Caco-2 (cell line): Measurements from ENCODE around the gene HK1. TPM values are rescaled to one million over a fixed set of nuclear protein-coding genes. Genes with fewer than 3 reads are reported as not detected.

Experiments used
- BruUV-seq: library from RNA; stranded (reverse); fragments of 400-500 nt; replicated peaks from 2 replicates; lab custom pipeline; 2021; lab: Mats Ljungman, UMichigan
- CTCF ChIA-PET: fragments of 300-600 bp; sonication (Branson Sonifier 250); formaldehyde crosslinking; loops from one replicate; lab custom pipeline; 2022; ENCODE audit warnings: antibody characterized with exemption; lab: Charles Lee
- POLR2A ChIA-PET: fragments of 300-600 bp; sonication (Branson Sonifier 250); formaldehyde crosslinking; loops from one replicate; lab custom pipeline; 2022; ENCODE audit warnings: antibody characterized with exemption; lab: Charles Lee
- DNase-seq, 2 experiments: peaks; one replicate each; pipeline versions ENCODE4 v3.0.0 to v3.0.0-alpha.2; 2020 to 2022
- H3K27me3 ChIP-seq: replicated peaks from 2 replicates; pipeline ENCODE4 v1.6.0; 2011; ENCODE audit warnings: low read length; ENCODE audit not compliant: control insufficient read depth, insufficient read depth
- H3K36me3 ChIP-seq: 2 replicates; pipeline ENCODE4 v1.5.1; 2011; ENCODE audit warnings: low read length; ENCODE audit not compliant: control insufficient read depth, insufficient read depth
- H3K4me1 ChIP-seq: fragments of 250-450 bp; sonication (Bioruptor Pico); 2 replicates; pipeline ENCODE4 v1.5.1; 2020; ENCODE audit warnings: mild to moderate bottlenecking
- H3K4me3 ChIP-seq: 2 replicates; pipeline ENCODE4 v1.5.1; 2011; ENCODE audit warnings: low read depth, mild to moderate bottlenecking, control low read depth, low read length
- H3K9me3 ChIP-seq: fragments of 250-450 bp; sonication (Bioruptor Pico); 2 replicates; pipeline ENCODE4 v1.5.1; 2020; ENCODE audit warnings: mild to moderate bottlenecking, moderate library complexity
- H3K27ac Mint-ChIP-seq: one replicate; pipeline ENCODE4 v1.8.0; 2022; ENCODE audit warnings: mixed read lengths; ENCODE audit not compliant: unreplicated experiment
- H3K27me3 Mint-ChIP-seq: one replicate; pipeline ENCODE4 v1.8.0; 2022; ENCODE audit warnings: mixed read lengths; ENCODE audit not compliant: insufficient read depth, unreplicated experiment
- H3K36me3 Mint-ChIP-seq: one replicate; pipeline ENCODE4 v1.8.0; 2022; ENCODE audit warnings: mild to moderate bottlenecking, mixed read lengths; ENCODE audit not compliant: insufficient read depth, unreplicated experiment
- H3K4me1 Mint-ChIP-seq: one replicate; pipeline ENCODE4 v1.8.0; 2022; ENCODE audit warnings: low read depth, mixed read lengths; ENCODE audit not compliant: unreplicated experiment
- H3K4me3 Mint-ChIP-seq: one replicate; pipeline ENCODE4 v1.8.0; 2022; ENCODE audit warnings: mild to moderate bottlenecking, moderate library complexity, mixed read lengths; ENCODE audit not compliant: unreplicated experiment
- H3K9me3 Mint-ChIP-seq: one replicate; pipeline ENCODE4 v1.8.0; 2022; ENCODE audit warnings: mixed read lengths; ENCODE audit not compliant: unreplicated experiment
- intact Hi-C: fragments of 100-400 bp; cut with micrococcal nuclease; formaldehyde crosslinking; loops from one replicate; pipeline ENCODE4 v1.10.0; 2022; ENCODE audit not compliant: unreplicated experiment
- total RNA-seq: library from RNA; stranded (reverse); gene quantifications from 2 replicates; pipeline ENCODE4 v1.2.3, GENCODE V29; 2022
- TF ChIP-seq, protein P1 (sequence below), 2 experiments: fragments of 200-600 bp in 1 of 2; IDR thresholded peaks; 1 replicate in 1 of 2; 2 replicates in 1 of 2; pipeline versions ENCODE4 v1.5.1 to v1.8.0; 2011 to 2022; ENCODE audit warnings: antibody characterized with exemption in 1 of 2, control low read depth in 1 of 2, inconsistent platforms in 1 of 2, low read depth in 1 of 2, low read length in 1 of 2, mild to moderate bottlenecking in 1 of 2, moderate library complexity in 1 of 2; ENCODE audit not compliant: insufficient read depth in 1 of 2, severe bottlenecking in 1 of 2, unreplicated experiment in 1 of 2

HK1 gene
- total RNA-seq, 1 experiment from 2014 or later = 35.4 TPM

DNA sequence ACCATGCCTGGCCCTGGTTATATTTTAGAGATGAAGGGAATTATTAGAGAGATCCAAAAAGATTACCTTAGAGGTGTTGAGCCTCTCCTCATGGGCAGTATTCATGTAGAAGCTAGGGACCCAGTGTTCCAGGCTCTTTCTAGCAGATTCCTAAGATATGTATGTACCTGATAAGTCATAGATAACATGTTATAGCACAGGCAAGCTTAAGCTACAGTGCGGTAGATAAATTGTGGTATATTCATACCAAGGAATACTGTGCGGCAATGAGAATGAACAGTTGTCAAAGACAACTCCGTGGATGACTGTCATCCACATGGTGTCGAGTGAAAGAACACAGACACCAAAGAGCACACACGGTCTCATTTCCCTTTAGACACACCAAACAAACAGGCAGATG lies 85.4 kb downstream of the HK1 start:
- Histone ChIP-seq H3K4me3 (no peak overlapping the region), H3K4me1 (peaks cover 13% of the 10 kb centered on the region), H3K9me3 (no peaks in the 10 kb centered on the region), H3K27me3 (no peaks in the 10 kb centered on the region), H3K36me3 (no peaks in the 10 kb centered on the region)
- peaks cover 24% of the 10 kb centered on the region for H3K4me1 Mint-ChIP-seq
- intact Hi-C loops = loop anchor here (1.0 kb wide), 1 partner anchor 126 kb away; no protein-coding TSS in a partner anchor
- no TSS peak for BruUV-seq
- no peaks in the 10 kb centered on the region for H3K36me3 Mint-ChIP-seq
- H3K9me3 Mint-ChIP-seq = no peaks in the 10 kb centered on the region
- POLR2A ChIA-PET = no interaction called here
- CTCF ChIA-PET = interaction anchor here (0.9 to 1.6 kb wide), 5 partner anchors 10 to 45 kb away, joined by 3 to 11 read pairs (median 4); no protein-coding TSS in a partner anchor
- H3K4me3 Mint-ChIP-seq = no peak overlapping the region
- H3K27me3 Mint-ChIP-seq = no peaks in the 10 kb centered on the region
- no peak overlapping the region for H3K27ac Mint-ChIP-seq
- TF ChIP-seq, protein P1, sequence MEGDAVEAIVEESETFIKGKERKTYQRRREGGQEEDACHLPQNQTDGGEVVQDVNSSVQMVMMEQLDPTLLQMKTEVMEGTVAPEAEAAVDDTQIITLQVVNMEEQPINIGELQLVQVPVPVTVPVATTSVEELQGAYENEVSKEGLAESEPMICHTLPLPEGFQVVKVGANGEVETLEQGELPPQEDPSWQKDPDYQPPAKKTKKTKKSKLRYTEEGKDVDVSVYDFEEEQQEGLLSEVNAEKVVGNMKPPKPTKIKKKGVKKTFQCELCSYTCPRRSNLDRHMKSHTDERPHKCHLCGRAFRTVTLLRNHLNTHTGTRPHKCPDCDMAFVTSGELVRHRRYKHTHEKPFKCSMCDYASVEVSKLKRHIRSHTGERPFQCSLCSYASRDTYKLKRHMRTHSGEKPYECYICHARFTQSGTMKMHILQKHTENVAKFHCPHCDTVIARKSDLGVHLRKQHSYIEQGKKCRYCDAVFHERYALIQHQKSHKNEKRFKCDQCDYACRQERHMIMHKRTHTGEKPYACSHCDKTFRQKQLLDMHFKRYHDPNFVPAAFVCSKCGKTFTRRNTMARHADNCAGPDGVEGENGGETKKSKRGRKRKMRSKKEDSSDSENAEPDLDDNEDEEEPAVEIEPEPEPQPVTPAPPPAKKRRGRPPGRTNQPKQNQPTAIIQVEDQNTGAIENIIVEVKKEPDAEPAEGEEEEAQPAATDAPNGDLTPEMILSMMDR (IDR thresholded peaks at IDR 0.05; ENCODE audit: insufficient read depth in 1 of 2, low read depth in 1 of 2, low read length in 1 of 2, severe bottlenecking in 1 of 2, unreplicated experiment in 1 of 2) = no peak
- no peak for DNase-seq

DNA sequence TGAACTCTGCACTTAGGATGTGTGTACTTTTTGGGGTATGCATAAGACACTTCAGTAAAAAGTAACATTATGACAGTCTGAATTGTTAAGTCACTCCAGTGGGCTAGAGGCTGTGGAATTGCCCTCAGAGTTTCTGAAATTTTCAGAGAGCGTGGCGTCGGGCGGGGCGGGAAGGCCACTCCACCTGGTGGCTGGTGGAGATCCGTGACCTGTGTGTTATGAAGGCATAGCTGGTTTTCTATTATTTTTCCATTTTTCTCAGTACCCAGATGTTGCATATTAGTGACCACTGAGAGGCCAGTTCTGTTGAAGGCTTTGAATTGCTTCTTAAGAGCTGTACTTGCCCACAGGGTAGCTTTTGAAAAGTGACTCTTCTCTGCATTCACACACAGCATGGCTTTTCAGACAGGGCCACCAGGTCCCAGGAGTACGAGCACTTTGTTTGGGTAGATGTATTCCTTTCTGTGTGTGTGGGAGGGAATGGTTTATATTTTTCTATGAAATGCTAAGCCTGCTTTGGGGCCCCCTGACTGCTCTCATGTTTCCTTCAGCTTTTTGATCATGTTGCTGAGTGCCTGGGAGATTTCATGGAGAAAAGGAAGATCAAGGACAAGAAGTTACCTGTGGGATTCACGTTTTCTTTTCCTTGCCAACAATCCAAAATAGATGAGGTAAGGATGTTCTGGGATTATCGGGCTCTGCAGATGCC lies 86.1 kb downstream of the HK1 start:
- Mint-ChIP-seq H3K36me3 (no peaks in the 10 kb centered on the region), H3K4me3 (no peak overlapping the region), H3K27me3 (no peaks in the 10 kb centered on the region), H3K9me3 (no peaks in the 10 kb centered on the region), H3K4me1 (peaks cover 24% of the 10 kb centered on the region), H3K27ac (no peak overlapping the region)
- TF ChIP-seq, protein P1 (IDR thresholded peaks at IDR 0.05; ENCODE audit: insufficient read depth in 1 of 2, low read depth in 1 of 2, low read length in 1 of 2, severe bottlenecking in 1 of 2, unreplicated experiment in 1 of 2) = peak; percentile 30 to 63
- H3K4me3 ChIP-seq = no peak overlapping the region
- DNase-seq = peak in 1 of 2 experiments; percentile 41
- no peaks in the 10 kb centered on the region for H3K9me3 ChIP-seq
- intact Hi-C loops = loop anchor here (1.0 kb wide), 1 partner anchor 127 kb away; no protein-coding TSS in a partner anchor
- ChIA-PET POLR2A (no interaction called here), CTCF (interaction anchor here (0.6 to 1.6 kb wide), 9 partner anchors 9 to 129 kb away, joined by 3 to 11 read pairs (median 4); no protein-coding TSS in a partner anchor)
- no peaks in the 10 kb centered on the region for H3K27me3 ChIP-seq
- no TSS peak for BruUV-seq
- H3K36me3 ChIP-seq = no peaks in the 10 kb centered on the region
- peaks cover 13% of the 10 kb centered on the region for H3K4me1 ChIP-seq

DNA sequence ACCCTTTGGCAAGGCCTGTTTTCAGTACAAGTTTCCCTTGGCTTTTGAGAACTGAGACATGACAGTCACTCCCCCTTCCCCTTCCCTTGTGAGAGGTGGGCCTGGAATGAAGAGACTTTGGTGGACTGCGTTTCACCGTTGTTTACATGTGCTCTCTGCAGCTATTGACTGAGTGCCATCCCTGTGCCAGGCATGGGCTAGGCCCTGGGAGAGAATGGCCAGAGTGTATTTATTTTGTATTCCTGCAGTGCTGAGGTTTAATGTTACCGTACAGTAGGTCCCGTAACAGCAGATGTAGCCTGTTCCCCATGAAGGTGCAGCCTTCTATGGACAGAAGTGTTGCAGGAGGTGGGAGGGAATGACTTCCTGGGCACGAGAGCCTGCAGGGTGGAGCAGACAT lies 88.4 kb downstream of the HK1 start:
- no peaks in the 10 kb centered on the region for H3K36me3 ChIP-seq
- ChIA-PET CTCF (interaction anchor here (1.6 kb wide), 1 partner anchor 29 kb away, joined by 3 read pairs; no protein-coding TSS in a partner anchor), POLR2A (no interaction called here)
- H3K27me3 ChIP-seq = no peaks in the 10 kb centered on the region
- H3K4me1 ChIP-seq = no peaks in the 10 kb centered on the region; the same call in 1 of the 2 replicates
- H3K27me3 Mint-ChIP-seq = no peaks in the 10 kb centered on the region
- H3K4me3 ChIP-seq = no peak overlapping the region
- H3K4me3 Mint-ChIP-seq = no peak overlapping the region
- DNase-seq = no peak
- TF ChIP-seq, protein P1 (IDR thresholded peaks at IDR 0.05; ENCODE audit: insufficient read depth in 1 of 2, low read depth in 1 of 2, low read length in 1 of 2, severe bottlenecking in 1 of 2, unreplicated experiment in 1 of 2) = no peak
- intact Hi-C loops = no loop called here
- no peaks in the 10 kb centered on the region for H3K36me3 Mint-ChIP-seq
- H3K27ac Mint-ChIP-seq = no peak overlapping the region
- no peaks in the 10 kb centered on the region for H3K9me3 ChIP-seq
- BruUV-seq = no TSS peak
- H3K4me1 Mint-ChIP-seq = peaks cover 10% of the 10 kb centered on the region
- no peaks in the 10 kb centered on the region for H3K9me3 Mint-ChIP-seq
